HCT116 (cell line): ENCODE measurements around the gene CD93. TPM values are rescaled to one million over a fixed set of nuclear protein-coding genes. Genes with fewer than 3 reads are reported as not detected.

Experiments
- ATAC-seq: fragments of 200-7000 bp; cut with Tn5 transposase; 2 replicates; pipeline ENCODE4 v1.9.1; 2020; ENCODE audit warnings: mild to moderate bottlenecking, moderate library complexity
- BruUV-seq: library from RNA; stranded (reverse); fragments of 400-500 nt; replicated peaks from 2 replicates; lab custom pipeline; 2021; lab: Mats Ljungman, UMichigan
- CTCF ChIA-PET: fragments of 300-600 bp; sonication (Branson Sonifier 250); formaldehyde crosslinking; loops from one replicate; lab custom pipeline; 2021; ENCODE audit warnings: antibody characterized with exemption; lab: Charles Lee
- POLR2A ChIA-PET: fragments of 300-600, 350-600 bp; sonication (Branson Sonifier 250); formaldehyde crosslinking; loops from one replicate; lab custom pipeline; 2021; ENCODE audit warnings: antibody characterized with exemption; lab: Charles Lee
- RAD21 ChIA-PET, 2 experiments: fragments of 300-600 bp; sonication (Branson Sonifier 250); formaldehyde crosslinking; loops; one replicate each; lab custom pipeline; 2023; ENCODE audit warnings: low total read pairs in 2 of 2; ENCODE audit not compliant: uncharacterized antibody in 2 of 2, unreplicated experiment in 2 of 2, low non-redundant PET in 1 of 2; lab: Charles Lee
- DNase-seq: peaks from one replicate; pipeline ENCODE4 v3.0.0-alpha.2; 2010; ENCODE audit warnings: low read depth, low spot score
- H2AFZ ChIP-seq: fragments of 200-600 bp; shearing (Covaris generic), sonication (generic); 2 replicates; pipeline ENCODE4 v1.6.1; 2017; ENCODE audit warnings: low read depth, mixed run types, mixed read lengths, antibody characterized with exemption, low read length; ENCODE audit not compliant: poor library complexity, severe bottlenecking
- H3K27ac ChIP-seq: 2 replicates; pipeline ENCODE4 v1.5.1; 2012; ENCODE audit warnings: low read depth, low read length
- H3K27me3 ChIP-seq: fragments of 200-600 bp; sonication (generic); 2 replicates; pipeline ENCODE4 v1.6.1; 2016; ENCODE audit warnings: mixed run types, low read length, mixed read lengths; ENCODE audit not compliant: insufficient read depth
- H3K36me3 ChIP-seq, 2 experiments: fragments of 200-500 bp in 1 of 2; fragments of 200-600 bp in 1 of 2; sonication (Bioruptor generic) in 1 of 2; sonication (generic) in 1 of 2; 2 replicates each; pipeline versions ENCODE4 v1.5.1 to v1.6.1; 2014 to 2016; ENCODE audit warnings: low read length in 2 of 2, inconsistent platforms in 1 of 2, mixed read lengths in 1 of 2, mixed run types in 1 of 2; ENCODE audit not compliant: insufficient read depth in 2 of 2, control insufficient read depth in 1 of 2
- H3K4me1 ChIP-seq, 2 experiments: fragments of 200-600 bp in 1 of 2; sonication (generic) in 1 of 2; 2 replicates each; pipeline versions ENCODE4 v1.5.1 to v1.6.1; 2012 to 2017; ENCODE audit warnings: low read length in 2 of 2, inconsistent platforms in 1 of 2, mild to moderate bottlenecking in 1 of 2, mixed read lengths in 1 of 2, mixed run types in 1 of 2, moderate library complexity in 1 of 2; ENCODE audit not compliant: insufficient read depth in 2 of 2, control insufficient read depth in 1 of 2
- H3K4me2 ChIP-seq: fragments of 200-600 bp; sonication (generic); 2 replicates; pipeline ENCODE4 v1.6.1; 2017; ENCODE audit warnings: mixed run types, low read length, mixed read lengths
- H3K4me3 ChIP-seq, 2 experiments: fragments of 200-600 bp in 1 of 2; sonication (generic) in 1 of 2; replicated peaks in 1 of 2; 2 replicates each; pipeline ENCODE4 v1.5.1; 2011 to 2016; ENCODE audit warnings: low read length in 2 of 2, control low read depth in 1 of 2, low read depth in 1 of 2, mild to moderate bottlenecking in 1 of 2, mixed read lengths in 1 of 2, mixed run types in 1 of 2
- H3K79me2 ChIP-seq: fragments of 200-600 bp; sonication (generic); 2 replicates; pipeline ENCODE4 v1.6.1; 2017; ENCODE audit warnings: mild to moderate bottlenecking, mixed run types, low read length, moderate library complexity, mixed read lengths; ENCODE audit not compliant: insufficient read depth
- H3K9ac ChIP-seq: fragments of 200-600 bp; sonication (generic); 2 replicates; pipeline ENCODE4 v1.6.1; 2016; ENCODE audit warnings: low read length, mixed read lengths
- H3K9me2 ChIP-seq: fragments of 200-600 bp; sonication (generic), shearing (Covaris generic); 2 replicates; pipeline ENCODE4 v1.6.1; 2017; ENCODE audit warnings: mixed run types, mild to moderate bottlenecking, moderate library complexity; ENCODE audit not compliant: insufficient read depth
- H3K9me3 ChIP-seq, 2 experiments: fragments of 200-500 bp in 1 of 2; fragments of 200-600 bp in 1 of 2; sonication (Bioruptor generic) in 1 of 2; sonication (generic) in 1 of 2; 2 replicates each; pipeline ENCODE4 v1.6.1; 2014 to 2017; ENCODE audit warnings: low read length in 2 of 2, mixed read lengths in 2 of 2, inconsistent platforms in 1 of 2, low read depth in 1 of 2, mild to moderate bottlenecking in 1 of 2, mixed run types in 1 of 2, moderate library complexity in 1 of 2; ENCODE audit not compliant: control insufficient read depth in 1 of 2, insufficient read depth in 1 of 2
- H4K20me1 ChIP-seq: fragments of 200-600 bp; sonication (generic), shearing (Covaris generic); 2 replicates; pipeline ENCODE4 v1.6.1; 2017; ENCODE audit warnings: mixed run types, mild to moderate bottlenecking, moderate library complexity; ENCODE audit not compliant: insufficient read depth
- ATF3 ChIP-seq: IDR thresholded peaks from 2 replicates; pipeline ENCODE4 v1.6.1; 2012
- CBX3 ChIP-seq: IDR thresholded peaks from 2 replicates; pipeline ENCODE4 v1.6.1; 2012; ENCODE audit warnings: low read depth
- ELF1 ChIP-seq: IDR thresholded peaks from 2 replicates; pipeline ENCODE4 v1.6.1; 2012; ENCODE audit warnings: low read depth, borderline replicate concordance
- EZH2 ChIP-seq: fragments of 200-600 bp; sonication (generic); IDR thresholded peaks from 2 replicates; pipeline ENCODE4 v1.6.1; 2017; ENCODE audit warnings: antibody characterized with exemption, mixed run types
- EZH2phosphoT487 ChIP-seq: fragments of 200-600 bp; IDR thresholded peaks from 2 replicates; pipeline ENCODE4 v1.6.1; 2018; ENCODE audit warnings: antibody characterized with exemption, borderline replicate concordance
- FOSL1 ChIP-seq: IDR thresholded peaks from 2 replicates; pipeline ENCODE4 v1.6.1; 2012; ENCODE audit warnings: low read depth
- POLR2A ChIP-seq: IDR thresholded peaks from 2 replicates; pipeline ENCODE4 v1.7.0; 2011; ENCODE audit warnings: borderline replicate concordance; ENCODE audit not compliant: insufficient read depth, insufficient read length; ENCODE audit errors: extremely low read depth
- SIN3A ChIP-seq: IDR thresholded peaks from 2 replicates; pipeline ENCODE4 v1.6.1; 2012; ENCODE audit warnings: low read depth
- SP1 ChIP-seq: IDR thresholded peaks from 2 replicates; pipeline ENCODE4 v1.6.1; 2012; ENCODE audit warnings: low read depth
- TCF7L2 ChIP-seq: IDR thresholded peaks from 2 replicates; pipeline ENCODE4 v1.7.0; 2011; ENCODE audit warnings: borderline replicate concordance, inconsistent platforms; ENCODE audit not compliant: insufficient read depth, insufficient read length; ENCODE audit errors: extremely low read depth
- ZFX ChIP-seq: fragments of 450-650 bp; IDR thresholded peaks from 2 replicates; pipeline ENCODE4 v1.6.1; 2017
- intact Hi-C: fragments of 100-400 bp; cut with micrococcal nuclease; formaldehyde crosslinking; loops from 2 replicates; pipeline ENCODE4 v1.10.0; 2022
- total RNA-seq: library from RNA; stranded (reverse); gene quantifications from one replicate; pipeline ENCODE4 v1.2.1, GENCODE V29; 2021; ENCODE audit not compliant: unreplicated experiment
- TF ChIP-seq, protein P1 (sequence below), 3 experiments: fragments of 200-600 bp in 1 of 3; sonication (generic) in 1 of 3; IDR thresholded peaks in 2 of 3; conservative IDR thresholded peaks in 1 of 3; 2 replicates each; pipeline ENCODE4 v1.5.1; 2012 to 2017; ENCODE audit warnings: low read depth in 2 of 3, low read length in 2 of 3, antibody characterized with exemption in 1 of 3, borderline replicate concordance in 1 of 3, control low read depth in 1 of 3, mild to moderate bottlenecking in 1 of 3, mixed read lengths in 1 of 3, mixed run types in 1 of 3, moderate library complexity in 1 of 3; ENCODE audit not compliant: insufficient read depth in 1 of 3

The CD93 gene
- total RNA-seq, 1 experiment from 2014 or later, result 0.07 TPM

- no peak for TF ChIP-seq SIN3A
- TF ChIP-seq, protein P1, sequence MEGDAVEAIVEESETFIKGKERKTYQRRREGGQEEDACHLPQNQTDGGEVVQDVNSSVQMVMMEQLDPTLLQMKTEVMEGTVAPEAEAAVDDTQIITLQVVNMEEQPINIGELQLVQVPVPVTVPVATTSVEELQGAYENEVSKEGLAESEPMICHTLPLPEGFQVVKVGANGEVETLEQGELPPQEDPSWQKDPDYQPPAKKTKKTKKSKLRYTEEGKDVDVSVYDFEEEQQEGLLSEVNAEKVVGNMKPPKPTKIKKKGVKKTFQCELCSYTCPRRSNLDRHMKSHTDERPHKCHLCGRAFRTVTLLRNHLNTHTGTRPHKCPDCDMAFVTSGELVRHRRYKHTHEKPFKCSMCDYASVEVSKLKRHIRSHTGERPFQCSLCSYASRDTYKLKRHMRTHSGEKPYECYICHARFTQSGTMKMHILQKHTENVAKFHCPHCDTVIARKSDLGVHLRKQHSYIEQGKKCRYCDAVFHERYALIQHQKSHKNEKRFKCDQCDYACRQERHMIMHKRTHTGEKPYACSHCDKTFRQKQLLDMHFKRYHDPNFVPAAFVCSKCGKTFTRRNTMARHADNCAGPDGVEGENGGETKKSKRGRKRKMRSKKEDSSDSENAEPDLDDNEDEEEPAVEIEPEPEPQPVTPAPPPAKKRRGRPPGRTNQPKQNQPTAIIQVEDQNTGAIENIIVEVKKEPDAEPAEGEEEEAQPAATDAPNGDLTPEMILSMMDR (IDR thresholded peaks at IDR 0.05 in 2 of 3, conservative IDR thresholded peaks at IDR 0.05 in 1 of 3; ENCODE audit: borderline replicate concordance in 1 of 3, insufficient read depth in 1 of 3, low read depth in 2 of 3, low read length in 2 of 3), result no peak
- TF ChIP-seq ATF3, result no peak
Observed at GRCh38 chr20:23100720-23101107, 14.6 kb upstream of the CD93 start (continued).

DNA sequence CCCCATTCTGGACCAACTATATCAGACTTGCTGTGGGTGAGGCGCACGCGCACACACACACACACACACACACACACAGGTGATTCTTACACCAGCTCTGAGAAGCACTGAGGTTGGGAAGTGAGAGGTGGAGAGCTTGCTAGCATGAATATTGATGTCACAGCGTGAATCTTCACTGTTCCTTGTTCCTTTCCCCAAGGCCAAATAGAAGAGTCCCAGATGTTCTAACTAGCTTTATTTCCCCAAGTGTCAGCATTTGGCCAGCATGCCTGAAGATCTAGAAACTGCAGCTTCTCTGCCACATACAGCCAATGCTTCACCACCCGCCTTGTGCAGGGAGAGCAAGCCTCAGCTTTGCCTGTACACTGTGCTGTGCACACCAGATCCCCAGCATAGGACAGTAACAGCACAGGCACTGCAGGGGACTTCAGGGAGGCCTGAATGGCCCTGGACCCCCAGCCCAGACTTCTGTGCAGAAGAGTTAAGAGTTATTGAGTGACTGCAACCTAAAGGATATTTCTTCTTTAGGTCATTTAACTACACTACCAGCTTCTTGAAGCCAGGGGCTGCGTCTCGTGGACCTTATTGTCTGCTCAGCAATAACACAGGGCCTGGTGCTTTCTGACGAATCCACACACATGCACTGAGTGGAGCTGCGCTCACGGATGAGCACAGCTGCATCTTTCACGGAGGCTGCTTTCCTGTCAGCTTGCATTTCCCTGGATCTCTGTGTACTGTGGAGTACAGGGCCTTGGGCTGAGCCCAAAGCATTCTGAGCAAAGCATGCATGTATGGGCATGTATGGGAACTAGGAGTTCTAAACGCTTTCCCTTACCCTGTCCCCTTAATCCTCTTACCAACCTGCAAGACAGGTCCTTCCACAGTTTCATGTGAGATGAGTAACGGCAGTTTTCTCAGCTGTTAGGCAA lies 13.9 kb upstream of the CD93 start:
- H3K9ac ChIP-seq, result no peak overlapping the region
- intact Hi-C loops, result no loop called here
- no peak for TF ChIP-seq POLR2A
- no peak for TF ChIP-seq ZFX
- TF ChIP-seq CBX3, result no peak
- no peak for TF ChIP-seq SIN3A
- no peak for TF ChIP-seq FOSL1
- TF ChIP-seq, protein P1 (IDR thresholded peaks at IDR 0.05 in 2 of 3, conservative IDR thresholded peaks at IDR 0.05 in 1 of 3; ENCODE audit: borderline replicate concordance in 1 of 3, insufficient read depth in 1 of 3, low read depth in 2 of 3, low read length in 2 of 3), result no peak
- no peak for TF ChIP-seq ELF1
- TF ChIP-seq EZH2phosphoT487, result no peak
- TF ChIP-seq EZH2, result no peak
- TF ChIP-seq SP1, result no peak
- no peak for TF ChIP-seq TCF7L2
- TF ChIP-seq, all 23 proteins: peak for 0
- ATAC-seq (no peak), DNase-seq (no peak)
- H4K20me1 ChIP-seq, result no peaks in the 10 kb centered on the region
- no peaks in the 10 kb centered on the region for H3K9me3 ChIP-seq
- H3K36me3 ChIP-seq, result no peaks in the 10 kb centered on the region
- no TSS peak for BruUV-seq
- no peak overlapping the region for H3K4me2 ChIP-seq
- ChIA-PET RAD21 (no interaction called here), POLR2A (interaction anchor here (0.7 kb wide), 1 partner anchor 261 kb away, joined by 4 read pairs; no protein-coding TSS in a partner anchor), CTCF (no interaction called here)
- H2AFZ ChIP-seq, result no peak overlapping the region
- no peaks in the 10 kb centered on the region for H3K9me2 ChIP-seq
- H3K4me1 ChIP-seq, result no peaks in the 10 kb centered on the region
- no peaks in the 10 kb centered on the region for H3K79me2 ChIP-seq
- no peak overlapping the region for H3K27ac ChIP-seq
- H3K27me3 ChIP-seq, result no peaks in the 10 kb centered on the region; the same call in 1 of the 2 replicates
- no peak overlapping the region for H3K4me3 ChIP-seq
